ENCODE data around the gene MAP7D2.

The MAP7D2 gene

GRCh38 chrX:19964017-19964710 lies 152.5 kb downstream of the MAP7D2 start:
- DNase-seq = no peak

- no peak for DNase-seq
Observed at GRCh38 chrX:19960913-19961312, 155.8 kb downstream of the MAP7D2 start.

GRCh38 chrX:19958552-19959486 lies 157.9 kb downstream of the MAP7D2 start:
- no peak for DNase-seq

GRCh38 chrX:19956923-19957322 lies 159.8 kb downstream of the MAP7D2 start:
- no peak for DNase-seq

All from NCI-H1105 treated with DMSO at 0.1 percent for 48 hours (cell line).